Lung (tissue), 12 donors: ENCODE measurements around the gene CNTFR. TPM values are rescaled to one million over a fixed set of nuclear protein-coding genes. Genes with fewer than 3 reads are reported as not detected.

Source experiments
- ATAC-seq: fragments of 200-7000 bp; cut with Tn5 transposase; one replicate; pipeline ENCODE4 v1.9.1; 2020; ENCODE audit warnings: moderate number of reproducible peaks; ENCODE audit not compliant: insufficient read depth, low FRiP score
- DNase-seq, 3 donors: peaks; one replicate each; pipeline ENCODE4 v3.0.0-alpha.2; 2013 to 2017
- H3K27ac ChIP-seq, 2 donors: one replicate each; pipeline ENCODE4 v1.5.1; 2013; ENCODE audit warnings: mild to moderate bottlenecking in 2 of 2, moderate library complexity in 2 of 2, control low read depth in 1 of 2, inconsistent platforms in 1 of 2, low read depth in 1 of 2, low read length in 1 of 2
- H3K27me3 ChIP-seq, 3 donors: one replicate each; pipeline ENCODE4 v1.5.1; 2013; ENCODE audit warnings: low read length in 2 of 3; ENCODE audit not compliant: control insufficient read depth in 3 of 3, insufficient read depth in 3 of 3
- H3K36me3 ChIP-seq, 4 donors: one replicate each; pipeline ENCODE4 v1.5.1; 2013; ENCODE audit warnings: low read length in 4 of 4, mild to moderate bottlenecking in 1 of 4, moderate library complexity in 1 of 4; ENCODE audit not compliant: control insufficient read depth in 4 of 4, insufficient read depth in 4 of 4
- H3K4me1 ChIP-seq, 5 donors: one replicate each; pipeline ENCODE4 v1.5.1; 2013; ENCODE audit warnings: low read length in 5 of 5, mild to moderate bottlenecking in 2 of 5, moderate library complexity in 1 of 5; ENCODE audit not compliant: control insufficient read depth in 5 of 5, insufficient read depth in 5 of 5
- H3K4me3 ChIP-seq: one replicate; pipeline ENCODE4 v1.5.1; 2013; ENCODE audit warnings: mild to moderate bottlenecking, control low read depth, moderate library complexity
- H3K9ac ChIP-seq, 2 donors: one replicate each; pipeline ENCODE4 v1.5.1; 2013; ENCODE audit warnings: low read length in 2 of 2, control low read depth in 1 of 2; ENCODE audit not compliant: insufficient read depth in 1 of 2
- H3K9me3 ChIP-seq, 4 donors: one replicate each; pipeline ENCODE4 v1.5.1; 2013; ENCODE audit warnings: low read length in 3 of 4, mild to moderate bottlenecking in 1 of 4, moderate library complexity in 1 of 4; ENCODE audit not compliant: control insufficient read depth in 4 of 4, insufficient read depth in 3 of 4
- WGBS, 2 donors: extraction: QIAGEN DNeasy Blood & Tissue Kit; methylation state at CpG; one replicate each; pipeline ENCODE4 v1.1.7; 2013; 5-methylcytosine and 5-hydroxymethylcytosine counted together
- polyA plus RNA-seq, 2 donors: library from polyadenylated mRNA; stranded (reverse); fragments of 200-250 nt; gene quantifications; one replicate each; pipeline ENCODE4 v1.2.1, GENCODE V29; 2013
- total RNA-seq, 2 donors: library from RNA; depleted of rRNA in 1 of 2; stranded (reverse); fragments of >200 nt in 1 of 2; gene quantifications; one replicate each; pipeline ENCODE4 v1.2.1, GENCODE V29; 2014 to 2021
- TF ChIP-seq, protein P1 (sequence below): IDR thresholded peaks from 2 replicates; pipeline ENCODE4 v1.5.1; 2012; ENCODE audit warnings: mild to moderate bottlenecking; ENCODE audit errors: control extremely low read depth, extremely low read depth
- donor health status: control.
- donor health status: control.
- donor health status: Bipolar disorder and iron deficiency.
- donor health status: healthy.
- donor health status: DM: yes; HTN: yes; CAD: no.

Gene CNTFR
- total and polyA plus RNA-seq, 4 donors = 0.42 to 3.3 (median 1.3) TPM

DNA sequence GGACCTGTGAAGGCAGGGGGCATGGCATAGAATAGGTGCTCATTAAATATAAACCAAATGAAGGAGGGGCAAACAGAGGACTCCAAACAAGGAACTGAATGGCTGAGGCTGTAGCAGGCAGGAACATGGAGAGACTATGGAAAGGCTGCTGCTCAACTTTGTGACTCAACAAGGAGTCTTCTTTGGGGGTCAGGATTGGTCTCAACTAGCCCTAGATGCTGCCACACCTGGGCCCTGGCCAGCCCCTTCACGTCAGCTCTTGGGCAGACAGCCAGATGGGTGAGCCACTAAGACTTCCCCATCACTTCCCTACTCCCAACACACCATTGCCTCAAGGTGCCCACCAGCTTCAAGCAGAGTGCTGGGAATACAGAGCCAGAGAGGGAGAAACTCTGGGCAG lies 11.4 kb upstream of the CNTFR start:
- DNase-seq (no peak), ATAC-seq (no peak)
- H3K4me3 ChIP-seq = no peak overlapping the region
- WGBS, 2 donors = 7 to 19% methylated on average over 1 of the region's 1 CpG
- H3K9ac ChIP-seq = no peak overlapping the region
- H3K27me3 ChIP-seq = peaks cover 0 to 3% (median 0%) of the 10 kb centered on the region in 3 donors
- no peaks in the 10 kb centered on the region for H3K4me1 ChIP-seq
- no peaks in the 10 kb centered on the region for H3K36me3 ChIP-seq
- TF ChIP-seq, protein P1, sequence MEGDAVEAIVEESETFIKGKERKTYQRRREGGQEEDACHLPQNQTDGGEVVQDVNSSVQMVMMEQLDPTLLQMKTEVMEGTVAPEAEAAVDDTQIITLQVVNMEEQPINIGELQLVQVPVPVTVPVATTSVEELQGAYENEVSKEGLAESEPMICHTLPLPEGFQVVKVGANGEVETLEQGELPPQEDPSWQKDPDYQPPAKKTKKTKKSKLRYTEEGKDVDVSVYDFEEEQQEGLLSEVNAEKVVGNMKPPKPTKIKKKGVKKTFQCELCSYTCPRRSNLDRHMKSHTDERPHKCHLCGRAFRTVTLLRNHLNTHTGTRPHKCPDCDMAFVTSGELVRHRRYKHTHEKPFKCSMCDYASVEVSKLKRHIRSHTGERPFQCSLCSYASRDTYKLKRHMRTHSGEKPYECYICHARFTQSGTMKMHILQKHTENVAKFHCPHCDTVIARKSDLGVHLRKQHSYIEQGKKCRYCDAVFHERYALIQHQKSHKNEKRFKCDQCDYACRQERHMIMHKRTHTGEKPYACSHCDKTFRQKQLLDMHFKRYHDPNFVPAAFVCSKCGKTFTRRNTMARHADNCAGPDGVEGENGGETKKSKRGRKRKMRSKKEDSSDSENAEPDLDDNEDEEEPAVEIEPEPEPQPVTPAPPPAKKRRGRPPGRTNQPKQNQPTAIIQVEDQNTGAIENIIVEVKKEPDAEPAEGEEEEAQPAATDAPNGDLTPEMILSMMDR = no peak
- no peaks in the 10 kb centered on the region for H3K9me3 ChIP-seq
- H3K27ac ChIP-seq = no peak overlapping the region

DNA sequence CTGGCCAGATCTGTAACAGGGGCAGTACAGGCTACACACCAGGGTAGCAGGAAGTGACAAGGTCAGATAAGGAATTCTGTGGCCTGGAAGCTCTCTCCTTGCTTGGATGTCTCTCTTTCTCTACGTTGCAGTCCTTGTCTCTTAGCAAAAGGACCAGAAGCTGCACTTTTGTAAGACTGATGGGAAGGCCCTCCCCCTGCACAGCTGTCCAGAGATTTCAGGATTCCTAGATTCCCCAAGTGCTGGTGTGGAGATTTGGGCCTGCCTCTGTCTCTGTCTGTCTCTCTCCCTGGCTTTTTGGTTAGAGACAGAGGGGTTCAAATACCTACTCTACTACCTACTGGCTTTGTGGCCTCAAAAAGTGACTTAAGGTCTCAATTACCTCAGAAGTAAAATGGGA lies 10.0 kb upstream of the CNTFR start:
- no peak overlapping the region for H3K9ac ChIP-seq
- TF ChIP-seq, protein P1 = no peak
- no peaks in the 10 kb centered on the region for H3K9me3 ChIP-seq
- DNase-seq (no peak), ATAC-seq (no peak)
- no peak overlapping the region for H3K4me3 ChIP-seq
- H3K4me1 ChIP-seq = no peaks in the 10 kb centered on the region
- H3K36me3 ChIP-seq = no peaks in the 10 kb centered on the region
- H3K27ac ChIP-seq = no peak overlapping the region
- WGBS, 2 donors = 39 to 75% methylated on average over 1 of the region's 1 CpG
- peaks cover 0 to 2% (median 0%) of the 10 kb centered on the region in 3 donors for H3K27me3 ChIP-seq

- H3K27me3 ChIP-seq = peaks cover 0 to 19% (median 4%) of the 10 kb centered on the region in 3 donors
- H3K9me3 ChIP-seq = no peaks in the 10 kb centered on the region
- DNase-seq (no peak), ATAC-seq (no peak)
- H3K4me3 ChIP-seq = no peak overlapping the region
- TF ChIP-seq, protein P1 = no peak
- H3K4me1 ChIP-seq = peaks cover 0 to 38% (median 5%) of the 10 kb centered on the region in 5 donors
- H3K9ac ChIP-seq = no peak overlapping the region
- no peaks in the 10 kb centered on the region for H3K36me3 ChIP-seq
- WGBS, 2 donors = 60 to 77% methylated on average over 9 of the region's 9 CpGs
- no peak overlapping the region for H3K27ac ChIP-seq
These were observed 4.7 kb upstream of the CNTFR start for GRCh38 chr9:34594177-34594576.
